NB4 (cell line): Measurements from ENCODE around the gene KCNK16.

Experiments
- DNase-seq: peaks from one replicate; pipeline ENCODE4 v3.0.0; 2010; ENCODE audit warnings: low read depth
- H3K4me3 ChIP-seq: one replicate; pipeline ENCODE4 v1.5.1; 2011; ENCODE audit warnings: mild to moderate bottlenecking, low read depth, low read length, moderate library complexity
- CTCF ChIP-seq: IDR thresholded peaks from one replicate; pipeline ENCODE4 v1.5.1; 2012; ENCODE audit warnings: low read depth, low read length
- MAX ChIP-seq: IDR thresholded peaks from 2 replicates; pipeline ENCODE4 v1.6.1; 2011; ENCODE audit warnings: low read depth, low read length
- MYC ChIP-seq: IDR thresholded peaks from 2 replicates; pipeline ENCODE4 v1.6.1; 2011; ENCODE audit warnings: low read depth, low read length
- POLR2A ChIP-seq: IDR thresholded peaks from 2 replicates; pipeline ENCODE4 v1.6.1; 2011; ENCODE audit warnings: mild to moderate bottlenecking; ENCODE audit not compliant: insufficient read length; ENCODE audit errors: extremely low read depth

KCNK16 gene

GRCh38 chr6:39365281-39366074 lies 43.0 kb upstream of the KCNK16 start:
- TF ChIP-seq POLR2A, result no peak
- TF ChIP-seq MYC, result no peak
- TF ChIP-seq MAX, result no peak
- no peak for TF ChIP-seq CTCF
- DNase-seq, result no peak
- no peak overlapping the region for H3K4me3 ChIP-seq

GRCh38 chr6:39363280-39363679 lies 40.8 kb upstream of the KCNK16 start:
- TF ChIP-seq MYC (no peak), POLR2A (no peak), CTCF (no peak), MAX (no peak)
- H3K4me3 ChIP-seq, result no peak overlapping the region
- no peak for DNase-seq

- DNase-seq, result peak; percentile 16
- TF ChIP-seq MYC (no peak), MAX (no peak), CTCF (peak; percentile 20), POLR2A (no peak)
- H3K4me3 ChIP-seq, result no peak overlapping the region
Observed at GRCh38 chr6:39362487-39362865, 40.0 kb upstream of the KCNK16 start.

- no peak overlapping the region for H3K4me3 ChIP-seq
- peak; percentile 71 for DNase-seq
- TF ChIP-seq POLR2A, result no peak
- TF ChIP-seq MYC, result peak; percentile 68; the same call in 1 of the 2 replicates
- TF ChIP-seq CTCF, result peak; percentile 75
- peak; percentile 63; the same call in 1 of the 2 replicates for TF ChIP-seq MAX
Observed at GRCh38 chr6:39361657-39362486, 39.4 kb upstream of the KCNK16 start.

GRCh38 chr6:39360378-39360777 lies 37.9 kb upstream of the KCNK16 start:
- DNase-seq, result no peak
- no peak overlapping the region for H3K4me3 ChIP-seq
- TF ChIP-seq MYC (no peak), POLR2A (no peak), MAX (no peak), CTCF (no peak)
